MCF 10A (cell line): ENCODE measurements around the gene GABRB1. TPM values are rescaled to one million over a fixed set of nuclear protein-coding genes. Genes with fewer than 3 reads are reported as not detected.

Source experiments
- BruUV-seq: library from RNA; stranded (reverse); fragments of 400-500 nt; replicated peaks from 2 replicates; lab custom pipeline; 2021; lab: Mats Ljungman, UMichigan
- CTCF ChIA-PET: fragments of 300-600 bp; sonication (Branson Sonifier 250); formaldehyde crosslinking; extraction: SDS; loops from one replicate; lab custom pipeline; 2021; ENCODE audit warnings: antibody characterized with exemption, inconsistent platforms; lab: Yijun Ruan, JAX
- POLR2A ChIA-PET: fragments of 300-600, 350-650 bp; sonication (Branson Sonifier 250); formaldehyde crosslinking; extraction: SDS; loops from one replicate; lab custom pipeline; 2020; ENCODE audit warnings: antibody characterized with exemption, inconsistent platforms; lab: Yijun Ruan, JAX
- DNase-seq: peaks from one replicate; pipeline ENCODE4 v3.0.0-alpha.2; 2018; ENCODE audit not compliant: unreplicated experiment
- H3K27ac Mint-ChIP-seq: one replicate; pipeline ENCODE4 v1.8.0; 2022; ENCODE audit warnings: mild to moderate bottlenecking, low read depth, mixed read lengths; ENCODE audit not compliant: unreplicated experiment
- H3K27me3 Mint-ChIP-seq: one replicate; pipeline ENCODE4 v1.8.0; 2022; ENCODE audit warnings: mixed read lengths; ENCODE audit not compliant: insufficient read depth, unreplicated experiment
- H3K36me3 Mint-ChIP-seq: one replicate; pipeline ENCODE4 v1.8.0; 2022; ENCODE audit warnings: mild to moderate bottlenecking, moderate library complexity, mixed read lengths; ENCODE audit not compliant: insufficient read depth, unreplicated experiment
- H3K4me1 Mint-ChIP-seq: one replicate; pipeline ENCODE4 v1.8.0; 2022; ENCODE audit warnings: mixed read lengths; ENCODE audit not compliant: insufficient read depth, unreplicated experiment
- H3K4me3 Mint-ChIP-seq: one replicate; pipeline ENCODE4 v1.8.0; 2022; ENCODE audit warnings: mild to moderate bottlenecking, moderate library complexity, mixed read lengths; ENCODE audit not compliant: unreplicated experiment
- H3K9me3 Mint-ChIP-seq: one replicate; pipeline ENCODE4 v1.8.0; 2022; ENCODE audit warnings: mixed read lengths; ENCODE audit not compliant: unreplicated experiment
- CTCF ChIP-seq: fragments of 200-600 bp; IDR thresholded peaks from one replicate; pipeline ENCODE4 v1.8.0; 2022; ENCODE audit warnings: antibody characterized with exemption, mild to moderate bottlenecking; ENCODE audit not compliant: unreplicated experiment
- intact Hi-C: fragments of 100-400 bp; cut with micrococcal nuclease; formaldehyde crosslinking; loops from 2 replicates; pipeline ENCODE4 v1.14.1; 2022
- total RNA-seq: library from RNA; stranded (reverse); gene quantifications from 2 replicates; pipeline ENCODE4 v1.2.3, GENCODE V29; 2022

The GABRB1 gene
- total RNA-seq, 1 experiment from 2014 or later: not detected

- no peak for TF ChIP-seq CTCF
- H3K27me3 Mint-ChIP-seq: peaks cover 60% of the 10 kb centered on the region
- no peaks in the 10 kb centered on the region for H3K9me3 Mint-ChIP-seq
- H3K4me3 Mint-ChIP-seq: no peak overlapping the region
- no TSS peak for BruUV-seq
- POLR2A ChIA-PET: no interaction called here
- H3K27ac Mint-ChIP-seq: no peak overlapping the region
- intact Hi-C loops: no loop called here
- CTCF ChIA-PET: no interaction called here
- DNase-seq: no peak
- H3K4me1 Mint-ChIP-seq: no peaks in the 10 kb centered on the region
- H3K36me3 Mint-ChIP-seq: no peaks in the 10 kb centered on the region
Observed at GRCh38 chr4:47155919-47156318, 124.6 kb downstream of the GABRB1 start.

DNA sequence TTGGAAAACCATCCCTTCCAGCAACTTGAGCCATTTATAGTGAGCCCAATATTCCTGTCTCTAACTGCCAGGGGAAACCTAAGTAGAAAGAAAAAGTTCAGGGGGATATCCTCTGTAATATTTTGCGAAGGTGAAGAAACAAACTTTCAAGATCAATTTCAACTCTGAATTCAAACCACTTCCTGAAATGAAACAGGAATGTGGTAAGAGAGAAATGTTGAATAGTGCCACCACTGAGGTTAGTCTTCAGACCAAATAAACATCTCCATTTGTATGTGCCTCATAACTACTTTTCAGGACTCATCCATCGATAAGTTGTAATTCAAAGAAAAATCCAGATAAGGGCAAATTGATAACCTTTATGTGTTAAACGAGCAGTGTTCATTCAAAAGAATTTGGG is 128.7 kb downstream of the GABRB1 start:
- CTCF ChIA-PET: no interaction called here
- peaks cover 62% of the 10 kb centered on the region for H3K27me3 Mint-ChIP-seq
- BruUV-seq: no TSS peak

GRCh38 chr4:47167081-47168035 is 136.0 kb downstream of the GABRB1 start:
- Mint-ChIP-seq H3K4me3 (no peak overlapping the region), H3K27me3 (peaks cover 86% of the 10 kb centered on the region), H3K9me3 (peaks cover 8% of the 10 kb centered on the region), H3K36me3 (no peaks in the 10 kb centered on the region), H3K27ac (no peak overlapping the region), H3K4me1 (no peaks in the 10 kb centered on the region)
- intact Hi-C loops: no loop called here
- POLR2A ChIA-PET: no interaction called here
- no TSS peak for BruUV-seq
- no peak for DNase-seq
- no peak for TF ChIP-seq CTCF
- CTCF ChIA-PET: no interaction called here

More for the DNA sequence above, 128.7 kb downstream of the GABRB1 start:
- no peaks in the 10 kb centered on the region for H3K36me3 Mint-ChIP-seq
- H3K27ac Mint-ChIP-seq: no peak overlapping the region
- no peak for DNase-seq
- POLR2A ChIA-PET: no interaction called here
- H3K4me1 Mint-ChIP-seq: no peaks in the 10 kb centered on the region
- no peak for TF ChIP-seq CTCF
- H3K9me3 Mint-ChIP-seq: peaks cover 2% of the 10 kb centered on the region
- no peak overlapping the region for H3K4me3 Mint-ChIP-seq
- intact Hi-C loops: no loop called here

DNA sequence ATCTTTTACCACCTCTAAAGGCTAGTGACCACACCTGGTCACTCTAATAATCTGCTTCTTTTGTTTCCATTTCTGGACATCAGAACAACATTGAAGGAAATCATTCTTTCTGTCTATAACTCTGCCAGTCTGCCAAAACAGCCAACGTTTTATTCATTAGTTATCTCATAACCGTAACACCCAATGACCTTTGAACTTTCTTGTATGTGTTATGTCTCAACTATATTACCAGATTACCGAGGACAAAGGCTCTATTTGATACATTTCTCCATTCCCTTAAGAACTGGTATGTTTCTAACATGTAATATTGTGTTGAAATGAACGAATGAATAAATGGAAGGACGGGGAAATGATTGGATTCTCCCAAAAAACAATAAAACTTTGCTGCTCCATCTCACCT is 152.7 kb downstream of the GABRB1 start:
- H3K9me3 Mint-ChIP-seq: no peaks in the 10 kb centered on the region
- peaks cover 73% of the 10 kb centered on the region for H3K27me3 Mint-ChIP-seq
- CTCF ChIA-PET: no interaction called here
- no peak for DNase-seq
- no TSS peak for BruUV-seq
- POLR2A ChIA-PET: no interaction called here
- no peak overlapping the region for H3K4me3 Mint-ChIP-seq
- no peaks in the 10 kb centered on the region for H3K36me3 Mint-ChIP-seq
- H3K4me1 Mint-ChIP-seq: no peaks in the 10 kb centered on the region
- intact Hi-C loops: no loop called here
- no peak overlapping the region for H3K27ac Mint-ChIP-seq
- TF ChIP-seq CTCF: no peak
